HCT116 (cell line): ENCODE data around the gene MTHFD1L.

ENCODE experiments used
- ATF3 ChIP-seq: IDR thresholded peaks from 2 replicates; pipeline ENCODE4 v1.6.1; 2012
- CTCF ChIP-seq, 3 experiments: fragments of 200-600 bp in 1 of 3; sonication (generic) in 1 of 3; IDR thresholded peaks in 2 of 3; conservative IDR thresholded peaks in 1 of 3; 2 replicates each; pipeline ENCODE4 v1.5.1; 2012 to 2017; ENCODE audit warnings: low read depth in 2 of 3, low read length in 2 of 3, antibody characterized with exemption in 1 of 3, borderline replicate concordance in 1 of 3, control low read depth in 1 of 3, mild to moderate bottlenecking in 1 of 3, mixed read lengths in 1 of 3, mixed run types in 1 of 3, moderate library complexity in 1 of 3; ENCODE audit not compliant: insufficient read depth in 1 of 3
- EGR1 ChIP-seq: IDR thresholded peaks from 2 replicates; pipeline ENCODE4 v1.6.1; 2012; ENCODE audit warnings: low read depth
- EZH2 ChIP-seq: fragments of 200-600 bp; sonication (generic); IDR thresholded peaks from 2 replicates; pipeline ENCODE4 v1.6.1; 2017; ENCODE audit warnings: antibody characterized with exemption, mixed run types
- FOSL1 ChIP-seq: IDR thresholded peaks from 2 replicates; pipeline ENCODE4 v1.6.1; 2012; ENCODE audit warnings: low read depth
- JUND ChIP-seq: IDR thresholded peaks from 2 replicates; pipeline ENCODE4 v1.6.1; 2012
- POLR2A ChIP-seq: IDR thresholded peaks from 2 replicates; pipeline ENCODE4 v1.7.0; 2011; ENCODE audit warnings: borderline replicate concordance; ENCODE audit not compliant: insufficient read depth, insufficient read length; ENCODE audit errors: extremely low read depth
- POLR2AphosphoS5 ChIP-seq: IDR thresholded peaks from 2 replicates; pipeline ENCODE4 v1.6.1; 2011; ENCODE audit warnings: mild to moderate bottlenecking, low read depth, low read length, moderate library complexity
- RAD21 ChIP-seq: IDR thresholded peaks from 2 replicates; pipeline ENCODE4 v1.6.1; 2012; ENCODE audit warnings: low read depth, mild to moderate bottlenecking
- REST ChIP-seq: IDR thresholded peaks from 2 replicates; pipeline ENCODE4 v1.6.1; 2012; ENCODE audit warnings: low read depth
- TCF7L2 ChIP-seq: IDR thresholded peaks from 2 replicates; pipeline ENCODE4 v1.7.0; 2011; ENCODE audit warnings: borderline replicate concordance, inconsistent platforms; ENCODE audit not compliant: insufficient read depth, insufficient read length; ENCODE audit errors: extremely low read depth
- YY1 ChIP-seq: IDR thresholded peaks from 2 replicates; pipeline ENCODE4 v1.6.1; 2011; ENCODE audit warnings: low read length, low read depth, moderate library complexity, mild to moderate bottlenecking; ENCODE audit not compliant: insufficient replicate concordance; ENCODE audit errors: extremely low read depth
- ZNF274 ChIP-seq: fragments of 200-500 bp; sonication (Bioruptor generic); IDR thresholded peaks from 2 replicates; pipeline ENCODE4 v1.6.1; 2014; ENCODE audit warnings: mild to moderate bottlenecking, low read depth, low read length, inconsistent platforms

GRCh38 chr6:151015101-151015700 is 149.7 kb downstream of the MTHFD1L start:
- TF ChIP-seq YY1, result no peak
- no peak for TF ChIP-seq EZH2
- TF ChIP-seq EGR1, result no peak
- TF ChIP-seq CTCF (IDR thresholded peaks at IDR 0.05 in 2 of 3, conservative IDR thresholded peaks at IDR 0.05 in 1 of 3; ENCODE audit: borderline replicate concordance in 1 of 3, insufficient read depth in 1 of 3, low read depth in 2 of 3, low read length in 2 of 3), result no peak
- no peak for TF ChIP-seq POLR2A
- TF ChIP-seq RAD21, result no peak
- no peak for TF ChIP-seq REST
- TF ChIP-seq ATF3, result no peak
- TF ChIP-seq JUND, result no peak
- TF ChIP-seq POLR2AphosphoS5, result no peak
- TF ChIP-seq FOSL1, result no peak
- peak; percentile 85 for TF ChIP-seq TCF7L2
- no peak for TF ChIP-seq ZNF274
